Neural crest cell (in vitro differentiated cells): Measurements from ENCODE around the gene FGFBP3. TPM values are rescaled to one million over a fixed set of nuclear protein-coding genes. Genes with fewer than 3 reads are reported as not detected.

Source experiments
- DNase-seq: peaks from one replicate; pipeline ENCODE4 v3.0.0; 2021; ENCODE audit warnings: low read depth, mixed read lengths, low spot score
- H3K27ac Mint-ChIP-seq: one replicate; pipeline ENCODE4 v1.8.0; 2021; ENCODE audit warnings: mild to moderate bottlenecking, mixed read lengths; ENCODE audit not compliant: unreplicated experiment
- H3K27me3 Mint-ChIP-seq: 2 replicates; pipeline ENCODE4 v1.8.0; 2021; ENCODE audit warnings: low read depth, mild to moderate bottlenecking, mixed read lengths
- H3K36me3 Mint-ChIP-seq: 2 replicates; pipeline ENCODE4 v1.8.0; 2021; ENCODE audit warnings: low read depth, mild to moderate bottlenecking, mixed read lengths
- H3K4me1 Mint-ChIP-seq: 2 replicates; pipeline ENCODE4 v1.8.0; 2021; ENCODE audit warnings: mixed read lengths
- H3K4me3 Mint-ChIP-seq: one replicate; pipeline ENCODE4 v1.8.0; 2021; ENCODE audit warnings: mild to moderate bottlenecking, mixed read lengths
- H3K9me3 Mint-ChIP-seq: 2 replicates; pipeline ENCODE4 v1.8.0; 2021; ENCODE audit warnings: mixed read lengths
- CTCF ChIP-seq: fragments of 200-600 bp; sonication (generic); conservative IDR thresholded peaks from 2 replicates; pipeline ENCODE4 v1.5.0; 2021; ENCODE audit warnings: antibody characterized with exemption, mild to moderate bottlenecking
- total RNA-seq: library from RNA; stranded (reverse); gene quantifications from 2 replicates; pipeline ENCODE4 v1.2.1, GENCODE V29; 2021

Gene FGFBP3
- total RNA-seq, 1 donor from 2014 or later: 420 TPM

GRCh38 chr10:91930939-91931338, 21.7 kb upstream of the FGFBP3 start:
- DNase-seq: no peak
- Mint-ChIP-seq H3K27ac (no peak overlapping the region), H3K4me3 (no peak overlapping the region), H3K27me3 (no peaks in the 10 kb centered on the region), H3K36me3 (peaks cover 12% of the 10 kb centered on the region), H3K4me1 (peaks cover 27% of the 10 kb centered on the region), H3K9me3 (no peaks in the 10 kb centered on the region)
- TF ChIP-seq CTCF: no peak

- DNase-seq: no peak
- peak overlapping the region; percentile 97 for H3K4me3 Mint-ChIP-seq
- peaks cover 2% of the 10 kb centered on the region for H3K9me3 Mint-ChIP-seq
- H3K27me3 Mint-ChIP-seq: no peaks in the 10 kb centered on the region
- H3K4me1 Mint-ChIP-seq: peaks cover 46% of the 10 kb centered on the region
- TF ChIP-seq CTCF: no peak
- H3K36me3 Mint-ChIP-seq: peaks cover 13% of the 10 kb centered on the region
- H3K27ac Mint-ChIP-seq: no peak overlapping the region
These were observed 15.7 kb upstream of the FGFBP3 start for GRCh38 chr10:91925022-91925320.

- DNase-seq: no peak
- H3K4me1 Mint-ChIP-seq: peaks cover 46% of the 10 kb centered on the region
- TF ChIP-seq CTCF: no peak
- H3K9me3 Mint-ChIP-seq: peaks cover 2% of the 10 kb centered on the region
- H3K27ac Mint-ChIP-seq: peak overlapping the region; percentile 93
- H3K27me3 Mint-ChIP-seq: no peaks in the 10 kb centered on the region
- H3K4me3 Mint-ChIP-seq: peak overlapping the region; percentile 97
- H3K36me3 Mint-ChIP-seq: peaks cover 13% of the 10 kb centered on the region
These were observed 15.1 kb upstream of the FGFBP3 start for GRCh38 chr10:91924212-91925021.

GRCh38 chr10:91923371-91924211, 14.3 kb upstream of the FGFBP3 start, which contains the start of gene BTAF1:
Gene BTAF1, plus strand, starts transcription at chr10:91923770. Its CDS starts 307 bp downstream, at chr10:91924077.
- Mint-ChIP-seq H3K27ac (peak within 1 kb of the TSS; percentile 99), H3K36me3 (peaks cover 16% of the 10 kb centered on the region), H3K4me1 (peaks cover 41% of the 10 kb centered on the region), H3K27me3 (no peaks in the 10 kb centered on the region), H3K4me3 (peak within 1 kb of the TSS; percentile 97), H3K9me3 (peaks cover 4% of the 10 kb centered on the region)
- TF ChIP-seq CTCF: no peak
- peak; percentile 80 for DNase-seq

- Mint-ChIP-seq H3K4me3 (no peak overlapping the region), H3K27ac (no peak overlapping the region), H3K36me3 (peaks cover 8% of the 10 kb centered on the region), H3K9me3 (peaks cover 4% of the 10 kb centered on the region), H3K4me1 (peaks cover 20% of the 10 kb centered on the region), H3K27me3 (no peaks in the 10 kb centered on the region)
- no peak for DNase-seq
- no peak for TF ChIP-seq CTCF
These were observed 10.4 kb upstream of the FGFBP3 start for GRCh38 chr10:91919651-91920050.
